Liver (tissue), 9 donors: Measurements from ENCODE around the gene TTC28. TPM values are rescaled to one million over a fixed set of nuclear protein-coding genes. Genes with fewer than 3 reads are reported as not detected.

ENCODE experiments used
- DNase-seq: peaks from one replicate; pipeline ENCODE4 v3.0.0-alpha.2; 2017; ENCODE audit warnings: low spot score
- H3K27ac ChIP-seq, 2 donors: one replicate each; pipeline ENCODE4 v1.7.0; 2013; ENCODE audit warnings: inconsistent platforms in 2 of 2, low read length in 2 of 2, control low read depth in 1 of 2, low read depth in 1 of 2, mild to moderate bottlenecking in 1 of 2
- H3K27me3 ChIP-seq, 4 donors: one replicate each; pipeline versions ENCODE4 v1.6.1 to v1.7.0; 2013; ENCODE audit warnings: low read length in 3 of 4, inconsistent platforms in 1 of 4, mild to moderate bottlenecking in 1 of 4, moderate library complexity in 1 of 4; ENCODE audit not compliant: control insufficient read depth in 4 of 4, insufficient read depth in 4 of 4
- H3K36me3 ChIP-seq, 4 donors: one replicate each; pipeline versions ENCODE4 v1.6.1 to v1.7.0; 2013; ENCODE audit warnings: low read length in 3 of 4, mild to moderate bottlenecking in 3 of 4, low read depth in 1 of 4, moderate library complexity in 1 of 4; ENCODE audit not compliant: control insufficient read depth in 4 of 4, insufficient read depth in 3 of 4
- H3K4me1 ChIP-seq, 4 donors: one replicate each; pipeline versions ENCODE4 v1.6.1 to v1.7.0; 2013; ENCODE audit warnings: low read length in 3 of 4, mild to moderate bottlenecking in 3 of 4, moderate library complexity in 1 of 4; ENCODE audit not compliant: control insufficient read depth in 4 of 4, insufficient read depth in 4 of 4
- H3K4me3 ChIP-seq, 3 donors: one replicate each; pipeline versions ENCODE4 v1.6.1 to v1.7.0; 2013; ENCODE audit warnings: low read length in 3 of 3, control low read depth in 1 of 3, low read depth in 1 of 3, mild to moderate bottlenecking in 1 of 3
- H3K9ac ChIP-seq, 2 donors: one replicate each; pipeline ENCODE4 v1.7.0; 2013; ENCODE audit warnings: low read length in 2 of 2, mild to moderate bottlenecking in 2 of 2, moderate library complexity in 2 of 2, control low read depth in 1 of 2, low read depth in 1 of 2
- H3K9me3 ChIP-seq, 4 donors: one replicate each; pipeline versions ENCODE4 v1.6.1 to v1.7.0; 2013; ENCODE audit warnings: low read length in 3 of 4; ENCODE audit not compliant: control insufficient read depth in 4 of 4
- ATF3 ChIP-seq: IDR thresholded peaks from 2 replicates; pipeline ENCODE4 v1.6.1; 2016; ENCODE audit warnings: antibody characterized with exemption
- EGR1 ChIP-seq, 2 donors: IDR thresholded peaks; 2 replicates each; pipeline ENCODE4 v1.6.1; 2016 to 2018; ENCODE audit warnings: antibody characterized with exemption in 2 of 2, low read depth in 2 of 2
- FOXA1 ChIP-seq: IDR thresholded peaks from 2 replicates; pipeline ENCODE4 v1.6.1; 2016; ENCODE audit warnings: antibody characterized with exemption
- FOXA2 ChIP-seq: IDR thresholded peaks from 2 replicates; pipeline ENCODE4 v1.6.1; 2016; ENCODE audit warnings: antibody characterized with exemption
- GABPA ChIP-seq, 2 donors: IDR thresholded peaks in 1 of 2; conservative IDR thresholded peaks in 1 of 2; 2 replicates each; pipeline ENCODE4 v1.6.1; 2016; ENCODE audit warnings: antibody characterized with exemption in 2 of 2, mild to moderate bottlenecking in 1 of 2, moderate library complexity in 1 of 2
- HNF4A ChIP-seq, 2 donors: conservative IDR thresholded peaks; 2 replicates each; pipeline ENCODE4 v1.6.1; 2016; ENCODE audit warnings: antibody characterized with exemption in 2 of 2, mild to moderate bottlenecking in 2 of 2
- HNF4G ChIP-seq: IDR thresholded peaks from 2 replicates; pipeline ENCODE4 v1.6.1; 2016; ENCODE audit warnings: antibody characterized with exemption
- JUND ChIP-seq, 2 donors: IDR thresholded peaks; 2 replicates each; pipeline ENCODE4 v1.6.1; 2016; ENCODE audit warnings: antibody characterized with exemption in 2 of 2
- NR2F2 ChIP-seq: IDR thresholded peaks from 2 replicates; pipeline ENCODE4 v1.6.1; 2016; ENCODE audit warnings: antibody characterized with exemption
- RAD21 ChIP-seq, 2 donors: IDR thresholded peaks; 2 replicates each; pipeline ENCODE4 v1.6.1; 2016; ENCODE audit warnings: antibody characterized with exemption in 2 of 2, mild to moderate bottlenecking in 2 of 2
- REST ChIP-seq: IDR thresholded peaks from 2 replicates; pipeline ENCODE4 v1.6.1; 2016; ENCODE audit warnings: antibody characterized with exemption, mild to moderate bottlenecking
- RXRA ChIP-seq, 2 donors: IDR thresholded peaks; 2 replicates each; pipeline ENCODE4 v1.6.1; 2017 to 2018; ENCODE audit warnings: antibody characterized with exemption in 2 of 2, mild to moderate bottlenecking in 1 of 2
- SP1 ChIP-seq: IDR thresholded peaks from 2 replicates; pipeline ENCODE4 v1.6.1; 2018; ENCODE audit warnings: antibody characterized with exemption, mild to moderate bottlenecking
- TAF1 ChIP-seq: conservative IDR thresholded peaks from 2 replicates; pipeline ENCODE4 v1.6.1; 2016; ENCODE audit warnings: antibody characterized with exemption, mild to moderate bottlenecking
- YY1 ChIP-seq: IDR thresholded peaks from 2 replicates; pipeline ENCODE4 v1.6.1; 2016; ENCODE audit warnings: antibody characterized with exemption, mild to moderate bottlenecking
- WGBS: extraction: QIAGEN DNeasy Blood & Tissue Kit; methylation state at CpG from one replicate; pipeline ENCODE4 v1.1.7; 2013; 5-methylcytosine and 5-hydroxymethylcytosine counted together
- polyA plus RNA-seq, 2 donors: library from polyadenylated mRNA; stranded (reverse) in 1 of 2; unstranded in 1 of 2; fragments of 200-250 nt in 1 of 2; fragments of >200 nt in 1 of 2; fragmentation: Nextera tagmentation in 1 of 2; extraction: Ambion mirVana in 1 of 2; gene quantifications; one replicate each; pipeline versions ENCODE4 v1.2.1 to v1.2.3, GENCODE V29; 2013 to 2015
- total RNA-seq, 2 donors: library from RNA; depleted of rRNA; stranded (reverse); fragments of >200 nt; gene quantifications; one replicate each; pipeline ENCODE4 v1.2.3, GENCODE V29; 2014
- TF ChIP-seq, protein P1 (sequence below): IDR thresholded peaks from 2 replicates; pipeline ENCODE4 v1.6.1; 2016; ENCODE audit warnings: antibody characterized with exemption
- TF ChIP-seq, protein P2 (sequence below): IDR thresholded peaks from 2 replicates; pipeline ENCODE4 v1.6.1; 2016; ENCODE audit warnings: antibody characterized with exemption
- TF ChIP-seq, protein P3 (sequence below): fragments of 150-350 bp; IDR thresholded peaks from 2 replicates; pipeline ENCODE4 v1.5.1; 2017; ENCODE audit warnings: improper control_type of control experiment, low read depth, low read length; ENCODE audit not compliant: missing input control
- donor health status: healthy.
- donor health status: healthy.
- donor health status: healthy.
- donor health status: healthy.
- donor health status: healthy.

TTC28 gene
- total and polyA plus RNA-seq, 4 donors: 4.2 to 19.4 (median 5.9) TPM

DNA sequence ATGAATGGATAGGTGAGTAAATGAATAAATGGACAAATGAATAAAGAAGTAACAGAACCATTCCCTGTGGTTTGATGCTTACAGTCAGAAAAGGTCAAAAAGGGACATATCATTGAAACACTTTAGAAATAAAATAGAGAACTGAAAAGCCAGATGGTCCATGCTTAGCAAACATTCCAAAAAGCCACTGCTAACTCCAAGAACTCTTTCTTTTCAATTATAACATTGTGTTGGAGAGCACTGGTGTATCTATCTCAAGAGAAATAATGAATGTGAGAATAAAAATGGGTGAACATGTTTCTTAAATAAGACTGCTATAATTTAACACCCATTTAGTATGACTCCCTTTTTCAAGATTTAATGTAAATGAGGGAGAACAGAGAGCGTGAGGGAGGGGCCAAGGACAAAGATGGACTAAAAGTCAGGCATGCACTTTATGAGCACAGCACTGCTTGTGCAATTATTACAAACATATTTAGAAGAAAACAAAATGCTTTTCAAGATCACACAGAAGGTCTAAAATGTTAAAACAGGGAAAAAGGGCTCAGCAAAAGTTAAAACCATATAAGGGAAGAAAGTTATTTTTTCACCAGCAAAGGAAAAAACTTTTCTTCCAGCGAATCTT lies 536.3 kb downstream of the TTC28 start:
- 95% methylated on average over 2 of the region's 2 CpGs for WGBS
- Histone ChIP-seq H3K27me3 (no peaks in the 10 kb centered on the region), H3K36me3 (no peaks in the 10 kb centered on the region), H3K4me3 (no peak overlapping the region), H3K9ac (no peak overlapping the region), H3K4me1 (no peaks in the 10 kb centered on the region), H3K9me3 (no peaks in the 10 kb centered on the region), H3K27ac (no peak overlapping the region)
- TF ChIP-seq YY1 (no peak), RAD21 (IDR thresholded peaks at IDR 0.05) (no peak), ATF3 (no peak), FOXA1 (no peak), JUND (IDR thresholded peaks at IDR 0.05) (no peak), TAF1 (no peak), GABPA (IDR thresholded peaks at IDR 0.05 in 1 of 2, conservative IDR thresholded peaks at IDR 0.05 in 1 of 2) (no peak), FOXA2 (no peak)
- TF ChIP-seq, protein P1, sequence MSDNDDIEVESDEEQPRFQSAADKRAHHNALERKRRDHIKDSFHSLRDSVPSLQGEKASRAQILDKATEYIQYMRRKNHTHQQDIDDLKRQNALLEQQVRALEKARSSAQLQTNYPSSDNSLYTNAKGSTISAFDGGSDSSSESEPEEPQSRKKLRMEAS: no peak
- DNase-seq: no peak

DNA sequence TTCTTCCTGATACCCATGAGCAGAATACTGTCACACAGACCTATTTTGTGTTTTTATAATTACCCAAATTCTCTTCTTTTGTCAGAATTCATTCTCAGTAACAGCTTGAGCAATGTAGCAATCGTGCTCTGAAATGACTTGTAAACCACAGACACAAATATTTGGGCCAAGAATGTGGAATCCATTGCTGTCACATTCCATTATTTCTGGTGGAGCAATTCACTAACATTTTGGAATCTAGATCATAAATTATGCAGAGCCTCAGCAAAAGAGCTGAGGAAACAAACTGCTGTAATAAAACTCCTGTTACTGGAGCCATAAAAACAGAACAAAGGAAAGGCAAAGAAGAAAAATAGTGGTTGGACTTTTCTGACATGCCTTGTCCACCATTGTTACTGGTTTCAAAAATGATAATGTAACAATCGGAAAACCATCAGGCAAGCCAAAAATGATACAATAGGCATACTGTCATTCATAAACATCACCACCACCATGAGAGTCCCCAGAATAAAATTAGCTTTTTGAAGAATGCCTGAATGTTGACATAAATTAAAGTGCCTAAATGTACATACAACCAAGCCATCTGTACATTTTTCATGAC lies 537.2 kb downstream of the TTC28 start:
- TF ChIP-seq REST (no peak), SP1 (no peak), YY1 (no peak), EGR1 (IDR thresholded peaks at IDR 0.05; ENCODE audit: low read depth in 2 of 2) (no peak), FOXA1 (no peak), TAF1 (no peak), HNF4G (no peak), NR2F2 (no peak), FOXA2 (no peak), GABPA (IDR thresholded peaks at IDR 0.05 in 1 of 2, conservative IDR thresholded peaks at IDR 0.05 in 1 of 2) (no peak), ATF3 (no peak), RXRA (IDR thresholded peaks at IDR 0.05) (no peak), HNF4A (conservative IDR thresholded peaks at IDR 0.05) (no peak), RAD21 (IDR thresholded peaks at IDR 0.05) (no peak), JUND (IDR thresholded peaks at IDR 0.05) (no peak)
- TF ChIP-seq, protein P2, sequence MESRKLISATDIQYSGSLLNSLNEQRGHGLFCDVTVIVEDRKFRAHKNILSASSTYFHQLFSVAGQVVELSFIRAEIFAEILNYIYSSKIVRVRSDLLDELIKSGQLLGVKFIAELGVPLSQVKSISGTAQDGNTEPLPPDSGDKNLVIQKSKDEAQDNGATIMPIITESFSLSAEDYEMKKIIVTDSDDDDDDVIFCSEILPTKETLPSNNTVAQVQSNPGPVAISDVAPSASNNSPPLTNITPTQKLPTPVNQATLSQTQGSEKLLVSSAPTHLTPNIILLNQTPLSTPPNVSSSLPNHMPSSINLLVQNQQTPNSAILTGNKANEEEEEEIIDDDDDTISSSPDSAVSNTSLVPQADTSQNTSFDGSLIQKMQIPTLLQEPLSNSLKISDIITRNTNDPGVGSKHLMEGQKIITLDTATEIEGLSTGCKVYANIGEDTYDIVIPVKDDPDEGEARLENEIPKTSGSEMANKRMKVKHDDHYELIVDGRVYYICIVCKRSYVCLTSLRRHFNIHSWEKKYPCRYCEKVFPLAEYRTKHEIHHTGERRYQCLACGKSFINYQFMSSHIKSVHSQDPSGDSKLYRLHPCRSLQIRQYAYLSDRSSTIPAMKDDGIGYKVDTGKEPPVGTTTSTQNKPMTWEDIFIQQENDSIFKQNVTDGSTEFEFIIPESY: no peak
- TF ChIP-seq, protein P3, sequence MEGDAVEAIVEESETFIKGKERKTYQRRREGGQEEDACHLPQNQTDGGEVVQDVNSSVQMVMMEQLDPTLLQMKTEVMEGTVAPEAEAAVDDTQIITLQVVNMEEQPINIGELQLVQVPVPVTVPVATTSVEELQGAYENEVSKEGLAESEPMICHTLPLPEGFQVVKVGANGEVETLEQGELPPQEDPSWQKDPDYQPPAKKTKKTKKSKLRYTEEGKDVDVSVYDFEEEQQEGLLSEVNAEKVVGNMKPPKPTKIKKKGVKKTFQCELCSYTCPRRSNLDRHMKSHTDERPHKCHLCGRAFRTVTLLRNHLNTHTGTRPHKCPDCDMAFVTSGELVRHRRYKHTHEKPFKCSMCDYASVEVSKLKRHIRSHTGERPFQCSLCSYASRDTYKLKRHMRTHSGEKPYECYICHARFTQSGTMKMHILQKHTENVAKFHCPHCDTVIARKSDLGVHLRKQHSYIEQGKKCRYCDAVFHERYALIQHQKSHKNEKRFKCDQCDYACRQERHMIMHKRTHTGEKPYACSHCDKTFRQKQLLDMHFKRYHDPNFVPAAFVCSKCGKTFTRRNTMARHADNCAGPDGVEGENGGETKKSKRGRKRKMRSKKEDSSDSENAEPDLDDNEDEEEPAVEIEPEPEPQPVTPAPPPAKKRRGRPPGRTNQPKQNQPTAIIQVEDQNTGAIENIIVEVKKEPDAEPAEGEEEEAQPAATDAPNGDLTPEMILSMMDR: no peak
- TF ChIP-seq, protein P1: no peak
- WGBS: 76% methylated on average over 2 of the region's 2 CpGs
- Histone ChIP-seq H3K9me3 (no peaks in the 10 kb centered on the region), H3K27ac (no peak overlapping the region), H3K4me3 (no peak overlapping the region), H3K36me3 (no peaks in the 10 kb centered on the region), H3K9ac (no peak overlapping the region), H3K4me1 (no peaks in the 10 kb centered on the region), H3K27me3 (no peaks in the 10 kb centered on the region)
- no peak for DNase-seq
